ENCODE measurements around the gene LDHAL6B.

LDHAL6B gene

GRCh38 chr15:59216911-59217310 lies 10.3 kb downstream of the LDHAL6B start:
- DNase-seq: no peak

DNA sequence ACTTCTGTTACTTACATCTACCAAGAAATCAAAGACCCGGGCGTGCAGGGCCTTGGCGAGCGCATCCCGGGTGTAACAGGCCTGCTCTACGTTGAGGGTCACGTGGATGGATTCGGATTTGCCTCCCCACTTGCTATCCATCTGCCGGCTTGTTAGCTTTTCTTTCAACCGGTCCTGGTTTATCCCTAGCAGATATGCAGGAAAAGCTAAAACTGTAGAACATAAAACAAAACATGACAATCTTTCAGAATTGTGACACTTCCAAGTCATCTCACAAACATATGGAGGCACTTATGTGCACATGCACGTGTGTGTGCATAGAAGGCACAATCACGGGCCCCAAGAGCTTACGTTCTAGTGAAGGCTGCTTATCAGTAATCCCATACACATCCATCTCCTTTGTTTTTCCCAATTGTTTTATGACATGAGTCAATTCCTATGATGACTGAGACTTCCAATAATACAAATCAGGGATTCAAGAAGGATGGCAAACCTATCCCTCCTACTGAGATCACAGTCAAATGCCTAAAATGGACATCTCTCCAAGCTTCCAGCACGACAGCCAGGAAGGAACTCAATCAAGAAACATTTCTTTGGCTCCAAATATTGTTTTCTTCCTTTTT lies 11.3 kb downstream of the LDHAL6B start:
- DNase-seq: no peak

GRCh38 chr15:59218710-59219109 lies 12.1 kb downstream of the LDHAL6B start:
- no peak for DNase-seq

DNA sequence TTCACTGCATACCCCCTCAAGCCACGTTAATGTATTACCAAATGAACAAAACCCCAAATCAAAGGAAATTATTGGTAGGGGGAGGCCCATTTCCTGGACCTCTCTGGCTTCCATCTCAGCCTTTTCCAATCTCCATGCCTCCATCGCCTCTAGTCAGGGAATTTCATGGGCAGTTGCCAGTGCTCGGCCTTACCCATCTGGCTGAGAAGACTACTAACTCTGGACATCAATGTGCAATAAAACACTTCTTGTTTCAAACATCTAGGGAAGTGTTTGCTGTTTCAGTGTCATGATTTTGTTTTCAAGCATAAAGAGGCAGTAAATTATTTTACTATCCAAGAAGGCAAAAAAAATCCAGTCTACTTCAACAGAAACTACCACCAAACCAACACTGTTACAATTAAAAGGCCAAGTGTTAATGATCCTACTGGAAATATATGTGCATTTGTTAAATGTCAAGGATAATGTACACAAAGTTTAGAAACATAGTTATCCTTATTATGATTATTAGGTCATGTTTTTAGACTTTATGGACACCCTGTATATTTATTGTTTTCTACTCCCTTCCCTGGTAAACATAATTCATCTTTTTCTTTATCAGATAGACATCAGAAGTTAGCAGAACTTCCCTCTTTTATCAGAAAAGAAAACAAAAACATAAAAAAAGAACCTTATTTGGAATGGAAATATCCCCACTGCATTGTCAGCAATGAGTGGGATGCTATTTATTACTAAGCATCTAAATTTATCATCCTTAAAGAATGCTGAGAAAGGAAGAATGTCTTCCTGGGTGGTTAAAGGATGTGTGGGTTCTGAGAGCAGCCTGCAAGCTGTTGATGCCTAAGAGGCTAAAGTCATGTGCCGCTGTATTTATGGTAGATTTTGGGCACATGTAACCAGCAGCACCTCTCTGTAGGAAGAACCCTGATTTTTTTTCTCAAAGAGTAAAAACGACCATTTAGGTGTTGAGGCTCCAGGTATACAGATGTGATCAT lies 15.2 kb downstream of the LDHAL6B start:
- peak in 2 of 56 donors; percentile 4 to 7 for DNase-seq

DNA sequence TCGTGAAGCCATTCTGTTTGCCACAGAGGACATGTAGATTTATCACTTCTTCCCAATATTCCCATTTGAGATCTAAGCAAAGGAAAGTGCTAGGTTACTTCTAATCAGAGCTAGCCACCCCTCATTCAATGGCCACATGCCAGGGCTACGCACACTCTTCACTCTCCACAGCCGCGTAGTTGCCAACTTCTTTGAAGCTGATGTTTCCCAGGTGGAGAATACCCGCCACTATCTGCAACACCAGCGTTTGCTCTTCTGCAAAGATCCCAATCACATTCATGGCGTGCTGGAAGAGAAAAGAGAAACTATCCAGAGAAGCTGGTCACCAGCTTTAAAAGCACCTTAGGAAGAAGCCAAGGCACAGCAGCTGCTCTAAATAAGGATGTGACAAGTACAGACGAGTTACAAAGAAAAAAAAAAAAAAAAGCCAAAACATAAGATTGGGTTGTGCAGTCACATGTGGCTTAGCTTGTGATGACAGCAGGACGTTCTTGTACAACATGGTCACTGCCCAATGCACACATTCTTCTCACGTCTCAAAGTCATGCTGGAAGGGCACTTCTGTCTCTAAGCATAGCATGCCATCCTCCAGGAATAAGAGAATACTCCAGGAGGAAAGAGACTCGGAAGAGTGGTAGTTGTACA lies 16.4 kb downstream of the LDHAL6B start:
- DNase-seq: no peak

DNA sequence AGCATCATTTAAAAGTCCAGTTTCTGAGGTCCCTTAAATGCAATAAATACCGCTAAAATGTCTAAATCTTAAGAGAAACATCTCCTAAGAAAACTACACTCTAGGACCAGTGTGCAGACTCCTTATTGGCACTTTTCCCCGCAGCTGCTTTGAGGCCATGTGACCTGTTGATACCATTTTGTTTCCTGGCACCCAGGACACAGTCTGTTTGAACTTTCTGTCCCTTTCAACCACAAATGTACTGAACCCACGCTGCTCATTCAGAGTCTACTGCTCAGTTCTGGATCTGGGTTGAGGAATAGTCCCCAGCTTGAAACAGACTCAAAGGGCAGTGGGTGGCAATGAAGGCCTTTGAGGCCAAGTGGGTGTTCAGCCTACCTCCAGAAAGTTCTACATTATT lies 17.1 kb downstream of the LDHAL6B start:
- no peak for DNase-seq

DNA sequence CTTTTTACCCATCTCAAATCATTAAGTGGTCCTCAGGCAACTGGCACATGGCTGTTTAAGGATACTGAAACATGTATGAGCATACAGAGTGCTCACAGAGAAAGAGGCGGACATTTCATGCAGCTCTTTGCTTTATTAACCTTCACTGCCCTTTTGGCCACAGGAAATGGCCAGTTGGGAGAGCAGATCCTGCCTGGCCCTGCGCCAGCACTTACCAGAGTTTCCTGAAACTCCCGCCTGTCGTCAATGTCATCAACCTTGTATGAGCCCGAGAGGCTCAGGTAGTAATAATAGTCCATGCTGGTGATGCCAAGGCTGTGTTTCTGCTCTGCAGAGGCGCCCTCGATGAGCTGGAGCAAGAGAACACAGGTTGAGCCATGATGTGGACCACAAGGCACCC lies 17.8 kb downstream of the LDHAL6B start:
- no peak for DNase-seq

- no peak for DNase-seq
Measured at GRCh38 chr15:59227021-59227420, 20.4 kb downstream of the LDHAL6B start.

DNA sequence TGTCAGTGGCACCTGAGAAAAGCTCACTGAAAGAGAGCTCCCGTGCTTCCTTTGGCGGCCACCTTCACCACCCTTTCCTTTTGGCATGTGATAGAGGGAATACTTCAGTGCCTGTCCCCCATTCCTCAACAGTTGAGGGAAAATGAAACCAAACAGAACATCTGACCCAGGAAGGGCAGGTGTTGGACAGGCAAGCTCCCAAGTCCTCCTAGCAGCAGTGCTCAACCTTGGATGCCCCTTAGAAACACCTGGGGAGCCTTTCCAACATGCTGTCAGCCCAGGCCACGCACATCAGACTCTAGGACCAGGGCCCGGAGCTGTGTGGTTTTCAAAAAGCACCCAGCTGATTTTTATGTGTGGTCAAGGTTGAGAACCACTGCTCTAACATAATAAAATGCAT lies 22.4 kb downstream of the LDHAL6B start:
- DNase-seq: no peak

- DNase-seq: no peak
Measured at GRCh38 chr15:59229453-59229852, 22.8 kb downstream of the LDHAL6B start.

GRCh38 chr15:59230531-59231055 lies 23.9 kb downstream of the LDHAL6B start:
- DNase-seq: no peak

GRCh38 chr15:59232476-59232875 lies 25.8 kb downstream of the LDHAL6B start:
- DNase-seq: no peak

DNA sequence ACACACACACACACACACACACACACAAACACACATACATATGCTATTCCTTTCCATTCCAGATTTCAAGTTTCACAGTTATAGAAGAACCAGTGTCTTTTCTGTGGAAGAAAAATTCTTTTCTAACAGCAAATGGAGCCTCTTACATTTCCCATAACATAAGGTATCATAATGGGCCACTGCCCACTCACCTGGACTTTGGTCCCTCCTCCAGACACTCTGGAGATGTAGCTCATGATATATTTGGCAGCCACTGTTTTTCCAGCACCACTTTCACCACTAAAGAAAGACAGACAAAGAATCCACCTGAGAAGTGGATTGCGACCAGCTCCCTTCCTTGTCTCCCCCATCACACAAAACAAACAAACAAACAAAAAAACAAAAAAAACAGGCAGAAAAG lies 29.8 kb downstream of the LDHAL6B start:
- DNase-seq: no peak

DNA sequence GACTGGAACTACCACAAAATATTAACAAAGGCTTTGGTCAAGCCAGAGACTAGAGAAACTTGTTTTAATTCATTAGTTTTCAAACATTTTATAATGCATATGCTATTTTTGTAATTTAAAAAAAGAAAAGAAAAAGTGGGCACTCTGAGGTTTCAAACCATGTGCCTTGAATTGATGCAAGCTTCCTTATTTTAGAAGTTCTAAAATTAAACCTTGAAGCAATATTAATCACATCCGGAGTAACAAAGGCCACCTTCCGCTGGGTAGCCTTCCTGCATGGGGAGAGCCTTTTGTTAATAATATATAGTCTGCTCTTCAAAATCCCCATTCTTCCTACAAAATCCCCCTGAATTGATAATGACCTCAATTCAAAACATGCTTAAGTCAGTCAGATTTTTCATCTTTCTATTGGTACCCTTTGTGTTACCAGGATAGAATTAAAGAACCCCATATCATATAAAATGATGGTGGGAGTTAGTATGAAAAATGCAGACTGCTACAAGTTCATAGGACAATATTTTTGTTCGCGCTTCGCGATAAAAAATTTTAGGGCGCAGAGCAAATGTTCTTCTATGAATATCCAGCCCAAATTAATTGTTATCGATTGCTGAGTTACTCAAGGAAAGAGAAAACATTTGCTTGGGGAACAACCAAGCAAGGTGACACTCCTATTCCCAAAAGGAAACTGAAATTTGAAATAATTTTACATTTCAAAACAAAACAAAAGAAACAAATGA lies 30.6 kb downstream of the LDHAL6B start:
- DNase-seq: no peak

- DNase-seq: no peak
Measured at GRCh38 chr15:59237924-59238331, 31.3 kb downstream of the LDHAL6B start.

DNA sequence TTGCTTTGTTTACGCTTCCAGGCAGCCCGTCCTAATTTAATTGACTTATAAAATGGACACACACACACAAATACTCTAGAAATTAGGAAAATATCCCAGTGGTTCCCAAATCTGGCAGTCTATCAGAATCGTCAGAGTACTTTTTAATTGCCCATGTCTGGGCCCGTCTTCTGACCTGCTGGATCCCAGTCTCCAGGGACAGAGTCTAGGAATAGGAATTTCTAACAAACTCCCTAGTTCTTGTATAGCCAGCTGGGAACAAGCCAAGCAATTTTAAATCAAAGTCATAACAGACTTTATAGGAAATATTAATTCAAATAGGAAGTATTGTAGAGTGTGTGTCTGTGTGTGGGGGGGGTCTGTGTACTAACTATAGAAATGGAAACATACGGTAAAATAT lies 33.4 kb downstream of the LDHAL6B start:
- DNase-seq: no peak

DNA sequence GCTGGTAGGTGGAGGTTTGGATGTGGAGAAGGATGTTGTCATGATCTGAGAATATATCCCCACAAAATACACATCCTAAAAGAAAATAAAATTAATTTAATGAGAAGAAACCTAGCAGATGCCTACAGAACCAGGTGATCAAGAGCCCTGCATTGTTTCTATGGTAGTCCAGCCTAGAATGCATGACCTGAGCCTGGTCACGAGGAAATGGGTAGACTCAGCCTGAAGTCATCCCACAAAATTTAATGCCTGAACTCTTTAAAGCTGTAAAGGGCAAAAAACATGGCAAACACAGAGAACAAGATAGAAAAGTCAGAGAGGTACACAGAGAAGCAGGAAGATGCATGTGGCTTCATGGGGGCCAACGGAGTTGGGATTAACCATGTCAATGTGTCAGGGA lies 36.0 kb downstream of the LDHAL6B start:
- no peak for DNase-seq

GRCh38 chr15:59243622-59244021 lies 37.0 kb downstream of the LDHAL6B start:
- DNase-seq: no peak

- DNase-seq: no peak
Measured at GRCh38 chr15:59244337-59244736, 37.7 kb downstream of the LDHAL6B start.

DNA sequence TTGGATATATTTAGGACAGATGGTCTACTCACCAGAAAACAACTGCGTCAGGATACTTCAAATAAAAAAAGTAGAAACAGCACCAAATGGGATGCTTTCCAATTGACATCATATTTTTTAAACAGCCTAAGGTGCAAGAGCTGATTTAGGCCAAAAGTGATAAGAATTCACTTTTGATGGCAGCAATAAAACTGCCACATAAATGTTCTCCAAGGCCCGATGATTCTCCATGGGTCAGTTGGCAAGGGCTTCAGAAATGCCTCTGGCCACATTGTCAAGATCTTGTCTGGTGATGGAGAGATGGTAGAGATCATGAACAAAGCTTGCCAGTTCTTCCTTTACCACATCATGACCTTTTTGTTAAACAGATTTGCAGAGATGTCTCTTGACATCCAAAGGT lies 38.9 kb downstream of the LDHAL6B start:
- DNase-seq: no peak

- peak in 37 of 56 donors; percentile 2 to 80 (median 21) for DNase-seq
Measured at GRCh38 chr15:59247364-59247763, 40.7 kb downstream of the LDHAL6B start.
